Stimulated activated naive CD8-positive, alpha-beta T cell treated with anti-CD3 and anti-CD28 coated beads, Interleukin-15, Interleukin-2, amounts not matched to agents 100 U/mL and 50 U/mL, for 24 hours (primary cell): ENCODE data around the gene SLC8A2.
"Not testable (repeated sequence)": the region's sequence is repeated elsewhere in the genome, so short reads cannot be mapped to it uniquely, and the experiment has no call there.

ENCODE experiments used
- ATAC-seq: fragments of 150-1000 bp; cut with Tn5 transposase; one replicate; pipeline ENCODE4 v1.10.0; 2021
- DNase-seq: peaks from one replicate; pipeline ENCODE4 v3.0.0; 2021

The SLC8A2 gene

DNA sequence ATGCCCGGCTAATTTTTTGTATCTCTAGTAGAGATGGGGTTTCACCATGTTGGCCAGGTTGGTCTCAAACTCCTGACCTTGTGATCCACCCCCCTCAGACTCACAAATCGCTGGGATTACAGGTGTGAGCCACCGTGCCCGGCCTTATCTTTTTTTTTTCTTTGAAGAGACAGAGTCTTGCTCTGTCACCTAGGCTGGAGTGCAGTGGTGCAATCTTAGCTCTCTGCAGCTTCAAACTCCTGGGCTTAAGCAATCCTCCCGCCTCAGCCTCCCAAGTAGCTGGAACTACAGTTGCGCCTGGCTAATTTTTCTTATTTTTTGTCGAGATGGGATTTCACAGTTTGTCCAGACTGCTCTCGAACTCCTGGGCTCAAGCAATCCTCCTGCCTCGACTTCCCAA, 60.0 kb downstream of the SLC8A2 start:
- not testable (repeated sequence) for DNase-seq, ATAC-seq

DNA sequence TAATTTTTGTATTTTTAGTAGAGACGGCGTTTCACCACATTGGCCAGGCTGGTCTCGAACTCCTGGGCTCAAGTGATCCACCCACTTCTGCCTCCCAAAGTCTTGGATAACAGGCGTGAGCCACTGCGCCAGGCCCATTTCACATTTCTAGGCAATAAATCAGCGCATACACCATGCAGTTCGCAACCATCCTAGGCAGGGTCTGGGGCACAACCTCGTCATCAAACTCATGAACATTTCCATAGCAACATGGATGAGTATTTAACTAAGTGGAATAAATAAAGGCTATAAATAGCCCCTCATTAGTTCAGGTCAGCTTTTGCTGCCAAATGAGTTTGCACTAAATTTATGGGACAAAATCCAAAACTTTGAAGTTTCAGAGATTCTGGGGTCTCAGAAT, 60.6 kb downstream of the SLC8A2 start:
- DNase-seq = no peak
- no peak for ATAC-seq

DNA sequence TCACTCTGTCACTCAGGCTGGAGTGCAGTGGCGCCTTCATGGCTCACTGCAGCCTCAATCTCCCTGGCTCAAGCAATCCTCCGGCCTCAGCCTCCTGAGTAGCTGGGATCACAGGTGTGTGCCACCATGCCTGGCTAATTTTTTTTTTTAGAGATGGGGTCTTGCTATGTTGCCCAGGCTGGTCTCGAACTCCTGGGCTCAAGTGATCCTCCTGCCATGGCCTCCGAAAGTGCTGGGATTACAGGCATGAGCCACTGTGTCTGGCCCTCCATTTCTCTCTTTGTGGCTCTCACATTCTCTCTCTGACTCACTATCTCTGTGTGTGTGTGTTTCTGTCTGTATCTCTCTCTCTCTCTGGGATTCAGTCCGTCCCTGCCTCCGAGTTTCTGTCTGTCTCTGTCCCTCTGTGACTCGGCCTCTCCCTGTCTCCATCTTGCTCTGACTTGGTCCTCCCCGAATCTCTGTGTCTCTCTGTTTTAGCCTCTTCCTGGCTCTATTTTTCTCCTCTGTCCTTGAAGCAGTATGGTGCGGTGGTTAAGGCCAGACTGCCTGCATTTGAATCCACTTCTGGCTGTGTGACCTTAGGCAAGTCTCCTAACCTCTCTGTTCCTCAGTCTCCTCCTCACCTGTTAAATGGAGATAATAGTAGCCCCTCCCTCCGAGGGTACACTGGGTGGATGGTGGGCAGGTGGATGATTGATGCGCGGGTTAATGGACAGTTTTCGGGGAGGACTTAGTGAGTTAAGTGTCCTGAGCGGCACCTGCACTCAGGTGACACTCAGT, 63.3 kb downstream of the SLC8A2 start:
- DNase-seq (no peak), ATAC-seq (no peak)

DNA sequence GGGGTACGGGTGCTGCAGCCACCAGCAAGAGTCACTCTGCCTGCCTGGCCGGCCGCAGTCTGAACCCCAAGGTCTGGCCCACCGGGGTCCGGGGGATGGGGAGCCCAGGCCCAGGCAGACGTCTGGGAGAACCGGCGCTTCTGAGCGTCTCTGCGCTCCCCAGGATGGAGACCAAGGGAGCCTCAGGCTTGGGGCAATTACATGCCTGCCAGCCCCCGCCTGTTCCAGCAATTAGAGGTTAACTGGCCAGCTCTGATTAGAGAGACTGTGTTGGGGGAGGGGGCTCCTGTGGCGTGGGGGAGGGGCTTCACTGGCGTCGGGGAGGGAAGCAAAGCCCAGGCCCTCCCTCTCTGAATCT, 64.3 kb downstream of the SLC8A2 start:
- no peak for DNase-seq
- no peak for ATAC-seq

DNA sequence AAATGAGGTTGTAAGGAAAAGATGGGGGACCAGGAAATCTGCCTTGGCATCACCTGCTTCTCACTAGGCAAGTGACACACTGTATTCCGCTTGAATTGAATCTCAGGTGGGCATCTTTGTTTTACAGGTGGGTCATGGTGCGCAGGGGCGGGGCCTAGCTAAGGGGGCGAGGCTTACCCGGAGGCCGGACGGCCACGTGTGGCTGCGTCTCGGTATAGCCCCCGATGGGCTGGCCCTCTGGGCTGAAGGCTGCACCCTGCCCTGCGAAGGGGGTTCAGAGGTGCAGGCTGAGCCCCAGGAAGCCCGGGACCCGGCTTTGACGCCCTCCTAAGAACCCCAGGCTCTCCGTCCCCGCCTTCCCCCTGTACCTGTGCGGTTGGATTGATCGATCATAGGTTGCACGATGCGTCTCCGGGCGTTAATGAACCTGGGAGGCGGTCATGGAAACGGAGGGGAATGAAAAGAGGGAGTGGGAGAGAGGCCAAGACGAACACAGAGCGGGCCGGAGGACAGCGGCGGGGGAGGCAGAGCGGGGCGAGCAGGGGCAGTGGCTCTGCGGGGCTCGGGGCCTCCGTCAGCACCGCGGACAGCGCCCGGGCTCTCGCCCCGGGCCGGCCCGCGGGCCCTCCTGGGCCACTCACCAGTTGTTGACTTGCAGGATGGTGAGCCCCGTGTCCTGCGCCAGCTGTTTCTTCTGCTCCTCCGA, 64.8 kb downstream of the SLC8A2 start:
- no peak for DNase-seq
- ATAC-seq = no peak

DNA sequence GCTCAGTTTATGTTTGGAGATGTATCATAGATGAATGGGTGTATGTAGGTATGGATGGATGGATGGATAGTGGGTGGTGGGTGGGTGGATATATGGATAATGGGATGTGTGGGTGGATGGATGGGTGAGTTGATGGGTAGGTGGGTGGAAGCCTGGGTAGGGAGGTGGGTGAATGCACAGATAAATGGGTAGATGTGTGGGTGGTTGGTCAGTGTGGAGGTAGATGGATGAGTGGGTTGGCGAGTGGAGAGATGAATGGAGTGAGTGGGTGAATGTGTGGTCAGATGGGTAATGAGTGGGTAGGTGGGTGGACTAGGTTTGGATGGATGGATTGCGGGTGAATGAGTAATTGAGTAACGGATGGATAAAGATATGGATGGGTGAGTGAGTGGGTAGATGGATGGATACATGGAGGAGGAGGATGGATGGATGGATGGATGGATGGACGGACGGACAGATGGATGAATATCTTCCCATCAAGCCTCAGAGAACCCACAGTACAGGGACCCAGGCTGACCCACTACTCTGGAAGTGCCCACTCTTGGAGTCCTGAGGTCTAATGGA, 65.8 kb downstream of the SLC8A2 start:
- ATAC-seq (no peak), DNase-seq (no peak)

DNA sequence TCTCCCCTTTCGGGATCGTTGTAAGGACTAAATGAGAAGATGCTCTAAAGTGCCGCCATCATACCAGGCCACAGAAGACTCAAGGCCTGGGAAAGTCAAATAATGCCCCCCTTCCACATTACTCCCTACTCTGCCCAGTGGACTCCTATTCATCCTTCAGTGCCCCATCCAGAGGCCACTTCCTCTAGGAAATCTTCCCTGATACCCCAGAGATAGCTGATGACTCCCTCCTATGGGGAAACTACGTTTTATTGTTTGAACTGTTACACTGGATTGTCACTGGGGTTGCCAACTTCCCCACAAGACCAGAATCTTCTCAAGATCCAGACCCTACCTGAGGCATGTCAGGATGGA, 66.5 kb downstream of the SLC8A2 start:
- ATAC-seq (no peak), DNase-seq (no peak)

DNA sequence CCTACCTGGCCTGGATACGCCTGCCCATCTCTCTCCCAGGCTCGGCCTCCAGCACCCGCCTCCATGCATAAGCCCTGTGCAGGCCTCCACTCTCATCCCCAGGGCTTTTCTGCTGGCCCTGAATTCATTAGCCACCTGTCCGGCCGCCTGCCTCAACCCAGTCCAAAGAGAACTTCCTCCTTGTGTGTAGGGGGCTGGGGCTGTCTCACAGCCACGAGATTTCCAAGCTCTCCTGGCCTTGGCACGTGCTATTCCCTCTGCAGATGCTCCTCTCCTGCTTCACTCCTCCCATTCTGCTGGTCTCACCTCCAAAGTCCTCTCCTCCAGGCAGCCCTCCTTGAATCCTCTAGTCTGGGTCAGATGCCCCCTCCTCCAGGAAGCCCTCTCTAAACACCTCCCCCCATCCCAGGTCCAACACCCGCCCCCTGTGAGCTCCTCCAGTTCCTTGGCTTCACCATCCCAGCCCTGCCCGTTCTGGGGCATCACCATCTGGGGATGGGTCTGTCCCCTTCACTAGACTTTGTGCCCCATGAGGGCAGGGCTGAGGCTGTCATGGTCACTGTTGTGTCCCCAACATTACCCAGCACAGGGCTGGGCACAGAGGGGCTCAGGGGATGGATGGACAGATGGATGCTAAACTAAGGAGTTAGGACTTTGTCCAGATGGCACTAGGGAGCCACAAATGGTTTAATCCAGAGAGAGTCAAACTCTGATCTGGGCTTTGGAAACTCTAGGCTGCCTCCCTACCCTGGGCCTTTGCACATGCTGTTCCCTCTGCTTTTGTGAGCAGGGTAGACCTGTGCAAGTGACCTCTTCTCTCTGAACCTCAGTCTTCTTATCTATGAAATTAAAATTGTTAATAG, 67.1 kb downstream of the SLC8A2 start:
- no peak for DNase-seq
- ATAC-seq = peak; percentile 10

DNA sequence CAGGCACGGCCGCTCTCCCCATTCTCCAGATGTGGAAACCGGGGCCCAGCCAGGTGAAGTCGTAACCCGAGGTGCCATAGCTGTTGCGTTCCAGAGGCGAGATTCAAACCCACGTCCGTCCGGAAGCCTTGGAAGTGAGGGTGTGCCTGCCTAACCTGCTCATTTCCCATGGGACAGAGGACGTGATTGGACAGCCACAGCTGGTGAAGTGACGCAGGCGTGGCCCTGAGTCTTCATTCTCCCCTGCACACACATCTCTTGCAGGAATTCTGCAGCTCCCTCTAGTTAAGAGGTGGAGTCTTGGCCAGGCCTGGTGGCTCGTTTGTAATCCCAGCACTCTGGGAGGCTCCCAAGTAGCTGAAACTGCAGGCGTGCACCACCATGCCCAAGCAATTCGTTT, 69.2 kb downstream of the SLC8A2 start:
- DNase-seq = no peak
- ATAC-seq = no peak

DNA sequence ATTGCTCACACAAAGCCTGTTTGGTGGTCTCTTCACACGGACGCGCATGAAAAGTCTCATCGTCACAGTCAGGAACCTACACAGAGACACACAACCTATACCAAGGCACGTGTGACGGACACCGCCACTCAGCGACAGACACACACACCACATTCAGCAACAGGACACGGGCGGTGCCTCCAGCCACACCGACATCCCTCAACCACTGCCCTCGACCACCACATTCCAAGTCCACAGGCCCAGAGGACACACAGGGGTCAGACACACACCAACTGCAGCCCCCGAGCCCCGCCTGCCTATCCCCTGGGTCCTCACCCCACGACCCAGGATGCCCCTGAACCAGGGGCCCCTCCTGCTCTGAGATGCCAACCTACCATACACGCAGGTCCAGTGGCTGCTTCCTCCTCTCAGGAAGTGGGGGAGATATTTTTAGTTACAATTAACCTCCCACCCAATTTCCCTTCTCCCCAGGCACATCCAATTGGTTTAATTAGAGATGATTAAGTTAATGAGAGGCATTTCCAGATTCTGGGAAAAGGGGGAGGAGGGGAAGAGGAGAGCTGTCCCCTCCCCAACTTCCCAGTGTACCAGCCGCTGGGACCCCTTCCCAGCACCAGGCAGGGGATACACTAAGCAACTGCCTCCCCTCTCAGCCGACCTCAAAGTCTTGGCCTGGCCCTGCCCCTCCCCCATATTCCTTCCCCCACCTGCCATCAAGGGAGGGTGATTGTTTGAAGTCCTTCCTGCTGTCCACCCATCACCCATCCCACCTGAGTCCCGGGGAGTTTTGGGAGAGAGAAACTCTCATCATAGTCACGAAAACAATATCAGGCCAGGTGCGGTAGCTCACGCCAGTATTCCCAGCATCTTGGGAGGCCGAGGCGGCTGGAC, 72.7 kb downstream of the SLC8A2 start:
- DNase-seq = no peak
- ATAC-seq = no peak

DNA sequence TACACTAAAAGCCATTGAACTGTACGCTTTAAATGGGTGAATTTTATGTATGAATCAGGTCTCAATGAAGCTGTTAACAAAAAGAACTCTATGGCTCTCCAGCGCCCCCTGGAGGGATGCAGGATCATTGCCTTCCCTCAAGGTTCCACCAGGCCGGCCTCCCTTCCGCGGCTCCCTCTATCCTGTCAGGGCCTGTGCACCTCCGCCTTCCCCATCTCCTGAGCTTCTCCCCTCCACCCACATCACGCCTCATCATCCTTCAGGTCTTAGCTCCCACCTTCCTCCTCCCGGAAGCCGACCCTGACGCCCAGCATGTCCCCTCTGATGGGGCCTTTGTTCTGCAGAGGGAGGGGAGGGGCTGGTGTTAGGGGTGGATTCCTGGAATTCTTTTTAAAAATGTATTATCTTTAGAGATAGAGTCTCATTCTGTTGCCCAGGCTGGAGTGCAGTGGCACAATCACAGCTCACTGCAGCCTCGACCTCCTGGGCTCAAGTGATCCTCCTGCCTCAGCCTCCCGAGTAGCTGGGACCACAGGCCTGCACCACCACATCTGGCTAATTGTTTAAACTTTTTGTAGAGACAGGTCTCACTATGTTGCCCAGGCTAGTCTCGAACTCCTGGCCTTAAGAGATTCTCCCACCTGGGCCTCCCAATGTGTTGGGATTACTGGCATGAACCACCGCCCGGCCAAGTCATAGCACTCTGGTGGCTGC, 80.0 kb downstream of the SLC8A2 start:
- peak; percentile 76 for ATAC-seq
- DNase-seq = peak; percentile 88

DNA sequence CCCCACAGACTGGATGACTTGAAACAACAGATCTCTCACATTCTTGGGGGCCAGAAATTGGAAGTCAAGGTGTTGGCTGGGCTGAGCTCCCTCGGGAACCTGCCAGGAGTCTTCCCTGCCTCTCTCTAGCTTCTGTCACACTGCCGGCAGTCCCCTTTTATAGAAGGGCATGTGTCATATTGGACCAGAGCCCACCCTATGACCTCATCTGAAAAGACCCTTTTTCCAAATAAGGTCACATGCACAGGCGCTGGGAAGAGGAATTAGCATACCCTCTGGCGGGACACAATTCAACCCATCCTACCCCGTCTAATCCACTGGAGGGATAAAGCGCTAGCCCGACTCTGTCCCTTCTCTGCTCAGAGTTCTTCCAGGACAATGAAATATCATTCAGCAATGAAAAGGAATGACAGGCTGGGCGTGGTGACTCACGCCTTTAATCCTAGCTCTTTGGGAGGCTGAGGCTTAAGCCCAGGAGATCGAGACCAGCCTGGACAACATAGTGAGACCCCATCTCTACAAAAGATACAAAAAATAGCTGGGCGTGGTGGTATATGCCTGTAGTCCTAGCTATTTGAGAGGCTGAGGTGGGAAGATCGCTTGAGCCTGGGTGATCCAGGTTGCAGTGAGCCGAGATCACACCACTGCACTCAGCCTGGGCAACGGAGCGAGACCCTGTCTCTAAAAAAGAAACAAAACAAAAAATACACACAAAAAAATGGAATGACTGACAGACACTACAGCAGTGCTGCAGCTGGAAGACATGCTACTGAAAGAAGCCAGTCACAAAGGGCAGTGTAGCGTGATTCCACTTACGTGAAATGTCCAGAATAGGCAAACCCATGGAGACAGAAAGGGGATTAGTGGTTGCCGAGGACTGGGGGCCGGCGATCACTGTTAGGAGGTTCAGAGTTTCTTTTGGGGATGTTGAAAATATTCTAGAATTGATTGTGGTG, 80.9 kb downstream of the SLC8A2 start:
- DNase-seq = no peak
- ATAC-seq = no peak

DNA sequence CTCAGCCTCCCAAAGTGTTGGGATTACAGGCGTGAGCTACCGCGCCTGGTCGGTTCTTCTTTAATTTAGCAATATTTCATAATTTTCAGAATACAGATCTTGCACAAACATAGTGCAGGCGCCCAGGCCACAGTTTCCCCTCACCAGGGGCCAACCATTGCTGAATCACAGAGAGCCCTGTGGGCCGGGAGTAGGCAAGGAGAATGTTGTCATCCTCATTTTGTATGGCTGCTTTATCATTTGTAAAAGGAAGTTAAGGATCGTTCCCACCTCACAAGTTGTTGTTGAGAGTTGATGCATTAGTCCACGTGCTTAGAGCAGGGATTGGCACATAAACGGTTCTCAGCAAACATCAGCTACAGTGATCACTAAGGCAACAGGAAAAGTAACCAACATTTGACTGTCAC, 82.5 kb downstream of the SLC8A2 start:
- DNase-seq = no peak
- no peak for ATAC-seq

DNA sequence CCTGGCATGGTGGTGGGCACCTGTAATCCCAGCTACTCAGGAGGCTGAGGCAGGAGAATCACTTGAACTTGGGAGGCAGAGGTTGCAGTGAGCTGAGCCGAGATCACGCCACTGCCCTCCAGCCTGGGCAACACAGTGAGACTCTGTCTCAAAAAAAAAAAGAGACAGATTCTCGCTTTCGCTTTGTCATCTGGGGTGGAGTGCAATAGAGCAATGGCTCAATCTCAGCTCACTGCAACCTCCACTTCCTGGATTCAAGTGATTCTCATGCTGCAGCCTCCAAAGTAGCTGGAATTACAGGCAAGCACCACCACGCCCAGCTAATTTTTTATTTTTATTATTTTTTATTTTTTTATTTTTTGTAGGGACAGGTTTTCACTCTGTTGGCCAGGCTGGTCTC, 83.0 kb downstream of the SLC8A2 start:
- not testable (repeated sequence) for ATAC-seq, DNase-seq

DNA sequence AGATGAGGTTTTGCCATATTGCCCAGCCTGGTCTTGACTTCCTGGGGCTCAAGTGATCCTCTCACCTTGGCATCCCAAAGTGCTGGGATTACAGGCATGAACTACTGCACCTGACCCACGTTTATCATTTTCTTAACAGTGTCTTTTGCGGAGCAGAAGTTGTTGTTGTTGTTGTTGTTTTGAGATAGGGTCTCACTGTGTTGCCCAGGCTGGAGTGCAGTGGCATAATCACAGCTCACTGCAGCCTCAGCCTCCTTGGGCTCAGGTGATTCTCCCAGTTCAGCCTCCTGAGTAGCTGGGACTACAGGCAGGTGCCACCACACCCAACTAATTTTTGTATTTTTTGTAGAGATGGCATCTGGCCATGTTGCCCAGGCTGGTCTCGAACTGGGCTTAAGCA, 84.1 kb downstream of the SLC8A2 start:
- not testable (repeated sequence) for DNase-seq, ATAC-seq

DNA sequence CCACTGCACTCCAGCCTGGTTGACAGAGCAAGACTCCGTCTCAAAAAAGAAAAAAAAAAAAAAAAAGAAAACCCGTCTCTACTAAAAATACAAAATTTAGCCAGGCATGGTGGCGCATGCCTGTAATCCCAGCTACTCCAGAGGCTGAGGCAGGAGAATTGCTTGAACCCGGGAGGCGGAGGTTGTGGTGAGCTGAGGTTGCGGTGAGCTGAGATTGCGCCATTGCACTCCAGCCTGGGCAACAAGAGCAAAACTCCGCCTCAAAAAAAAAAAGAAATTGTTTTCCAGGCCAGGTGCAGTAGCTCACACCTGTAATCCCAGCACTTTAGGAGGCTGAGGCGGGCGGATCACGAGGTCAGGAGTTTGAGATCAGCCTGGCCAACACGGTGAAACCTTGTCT, 85.1 kb downstream of the SLC8A2 start:
- ATAC-seq, DNase-seq: not testable (repeated sequence)

DNA sequence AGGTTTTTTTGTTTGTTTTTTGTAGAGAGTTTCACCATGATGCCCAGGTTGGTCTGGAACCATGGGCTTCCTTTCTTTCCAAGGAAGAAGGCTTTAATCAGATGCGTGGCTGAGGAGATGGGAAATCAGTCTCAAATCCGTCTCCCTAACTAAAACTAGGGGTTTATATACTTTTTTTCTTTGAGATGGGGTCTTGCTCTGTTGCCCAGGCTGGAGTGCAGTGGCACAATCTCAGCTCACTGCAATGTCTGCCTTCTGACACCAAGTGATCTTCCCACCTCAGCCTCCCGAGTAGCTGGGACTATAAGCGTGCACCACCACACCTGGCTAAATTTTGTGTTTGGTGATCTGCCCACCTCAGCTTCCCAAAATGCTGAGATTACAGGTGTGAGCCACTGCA, 87.2 kb downstream of the SLC8A2 start:
- not testable (repeated sequence) for ATAC-seq, DNase-seq

DNA sequence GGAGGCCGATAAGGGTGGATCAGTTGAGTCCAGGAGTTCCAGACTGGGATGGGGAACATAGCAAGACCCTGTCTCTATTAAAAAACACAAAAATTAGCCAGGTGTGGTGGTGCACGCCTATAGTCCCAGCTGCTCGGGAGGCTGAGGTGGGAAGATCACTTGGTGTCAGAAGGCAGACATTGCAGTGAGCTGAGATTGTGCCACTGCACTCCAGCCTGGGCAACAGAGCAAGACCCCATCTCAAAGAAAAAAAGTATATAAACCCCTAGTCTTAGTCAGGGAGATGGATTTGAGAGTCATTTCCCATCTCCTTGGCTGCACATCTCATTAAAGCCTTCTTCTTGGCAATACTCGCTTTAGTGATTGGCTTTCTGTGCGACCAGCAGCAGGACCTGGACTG, 87.8 kb downstream of the SLC8A2 start:
- ATAC-seq = not testable (repeated sequence)

DNA sequence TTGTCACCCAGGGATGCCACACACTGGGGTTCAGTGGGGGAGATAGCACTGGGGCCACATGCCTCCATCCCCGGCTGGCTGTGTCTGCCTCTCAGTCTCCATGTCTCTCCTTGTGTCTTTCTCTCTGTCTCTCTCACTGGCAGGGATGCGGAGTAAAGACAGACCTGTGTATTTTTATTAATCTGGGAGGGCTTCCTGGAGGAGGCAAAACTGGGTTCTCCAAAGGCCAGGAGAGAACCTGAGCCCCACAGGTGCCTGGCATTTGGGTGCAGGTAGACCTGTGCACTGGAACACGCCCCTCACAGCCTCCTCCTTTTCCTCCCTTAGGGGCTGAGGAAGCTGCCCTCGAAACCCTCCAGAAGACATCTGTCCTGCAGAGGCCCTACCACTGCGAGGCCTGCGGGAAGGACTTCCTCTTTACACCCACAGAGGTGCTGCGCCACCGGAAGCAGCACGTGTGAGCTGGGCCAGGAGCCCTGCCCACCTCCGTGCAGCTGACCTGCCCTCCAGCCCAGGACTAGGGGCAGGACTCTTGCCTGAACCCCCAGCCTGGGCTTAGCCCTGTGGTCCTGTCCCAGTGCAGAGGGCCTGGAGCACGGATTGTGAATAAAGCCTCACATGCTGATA, 89.9 kb downstream of the SLC8A2 start:
- ATAC-seq = no peak
- DNase-seq = no peak

More for the DNA sequence above, 87.8 kb downstream of the SLC8A2 start:
- DNase-seq = not testable (repeated sequence)
